ENCODE measurements around the gene PKP4. TPM values are rescaled to one million over a fixed set of nuclear protein-coding genes. Genes with fewer than 3 reads are reported as not detected.

Gene PKP4
- total and polyA plus RNA-seq, 2 donors (not counting 1 experiment from before 2014, with no cell fraction given): 2.0 to 13.3 TPM

DNA sequence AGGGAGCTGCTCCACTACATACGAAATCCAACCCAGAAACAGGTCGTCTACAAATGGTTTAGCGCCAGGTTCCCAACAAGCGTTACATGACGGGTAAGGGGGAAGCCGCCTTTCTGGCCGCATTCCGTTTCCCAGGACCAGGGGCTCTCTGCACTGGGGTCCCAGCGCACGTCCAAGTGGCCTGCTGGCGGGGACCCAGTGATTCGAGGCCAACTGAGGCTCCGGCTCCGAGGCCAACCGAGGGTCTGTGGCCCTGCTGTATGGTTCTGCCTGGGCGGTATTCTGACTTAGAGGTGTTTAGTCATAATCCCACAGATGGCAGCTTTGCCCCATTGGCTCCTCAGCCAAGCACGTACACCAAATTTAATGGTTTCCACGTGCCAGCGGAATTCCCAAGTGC lies 127.2 kb downstream of the PKP4 start:
- ATAC-seq (ENCODE audit: low read depth) (no peak), DNase-seq (no peak)
- intact Hi-C loops (cut with micrococcal nuclease): no loop called here
- POLR2A ChIA-PET: no interaction called here
- TF ChIP-seq EZH2 (IDR thresholded peaks at IDR 0.05; ENCODE audit: borderline replicate concordance, insufficient read depth, low read depth, low read length, poor library complexity, severe bottlenecking) (no peak), CTCF (IDR thresholded peaks at IDR 0.05) (no peak)
- H3K4me3 Mint-ChIP-seq: no peak overlapping the region
- no peak overlapping the region for H3K27ac Mint-ChIP-seq
- Histone ChIP-seq H3K27me3 (replicated peaks in 1 of 4; ENCODE audit: control extremely low read depth in 1 of 4, control insufficient read depth in 3 of 4, insufficient read depth in 4 of 4, low read length in 3 of 4) (no peaks in the 10 kb centered on the region), H3K4me1 (ENCODE audit: control insufficient read depth in 2 of 2, insufficient read depth in 2 of 2, low read length in 2 of 2) (no peaks in the 10 kb centered on the region), H3K4me2 (replicated peaks; ENCODE audit: low read depth, low read length, poor library complexity, severe bottlenecking) (no peak overlapping the region), H3K79me2 (ENCODE audit: control insufficient read depth, insufficient read depth, low read length) (no peaks in the 10 kb centered on the region), H3K27ac (ENCODE audit: low read length in 2 of 2) (no peak overlapping the region), H3K36me3 (replicated peaks in 1 of 2; ENCODE audit: control extremely low read depth in 1 of 2, control insufficient read depth in 1 of 2, extremely low read depth in 1 of 2, insufficient read depth in 2 of 2, low read length in 1 of 2) (no peaks in the 10 kb centered on the region), H4K20me1 (ENCODE audit: control insufficient read depth, insufficient read depth, low read length, poor library complexity, severe bottlenecking) (no peaks in the 10 kb centered on the region), H3K9me3 (ENCODE audit: control extremely low read depth in 1 of 3, control insufficient read depth in 2 of 3, insufficient read depth in 1 of 3, low read length in 2 of 3) (no peaks in the 10 kb centered on the region), H2AFZ (ENCODE audit: insufficient read depth, low read depth, low read length, poor library complexity, severe bottlenecking) (no peak overlapping the region), H3K4me3 (ENCODE audit: control extremely low read depth in 1 of 5, extremely low read depth in 1 of 5, insufficient read depth in 1 of 5, low read depth in 2 of 5, low read length in 4 of 5) (no peak overlapping the region), H3K9ac (ENCODE audit: low read length) (no peak overlapping the region)
- H3K9me3 Mint-ChIP-seq (ENCODE audit: insufficient read depth): no peaks in the 10 kb centered on the region
- 96% methylated on average over 19 of the region's 19 CpGs for WGBS (ENCODE audit: insufficient coverage)
- H3K27me3 Mint-ChIP-seq: no peaks in the 10 kb centered on the region
- CTCF ChIA-PET: no interaction called here
- H3K4me1 Mint-ChIP-seq: no peaks in the 10 kb centered on the region

DNA sequence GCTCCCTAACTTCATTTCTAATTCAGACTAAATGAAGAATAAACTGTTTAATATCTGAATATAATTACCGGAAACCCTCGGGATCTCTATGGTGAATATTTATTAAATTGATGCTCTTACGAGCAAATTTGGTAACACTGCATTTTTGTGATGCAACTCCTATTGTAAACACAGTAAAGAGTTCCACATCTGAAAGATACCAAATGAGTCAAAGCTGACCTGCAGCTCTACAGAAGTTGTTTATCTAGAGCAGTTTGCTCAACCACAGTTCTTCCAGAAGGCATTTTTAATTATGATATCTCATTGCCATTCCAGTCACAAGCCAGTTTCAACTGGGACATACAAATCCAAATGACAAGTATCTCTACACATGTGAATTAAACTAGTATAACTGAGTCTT lies 129.7 kb downstream of the PKP4 start:
- intact Hi-C loops (cut with micrococcal nuclease): no loop called here
- Mint-ChIP-seq H3K4me3 (no peak overlapping the region), H3K9me3 (ENCODE audit: insufficient read depth) (no peaks in the 10 kb centered on the region), H3K27me3 (no peaks in the 10 kb centered on the region), H3K4me1 (no peaks in the 10 kb centered on the region), H3K27ac (no peak overlapping the region)
- H2AFZ ChIP-seq (ENCODE audit: insufficient read depth, low read depth, low read length, poor library complexity, severe bottlenecking): no peak overlapping the region
- H3K79me2 ChIP-seq (ENCODE audit: control insufficient read depth, insufficient read depth, low read length): no peaks in the 10 kb centered on the region
- ChIA-PET CTCF (no interaction called here), POLR2A (no interaction called here)
- no peaks in the 10 kb centered on the region for H4K20me1 ChIP-seq (ENCODE audit: control insufficient read depth, insufficient read depth, low read length, poor library complexity, severe bottlenecking)
- no peaks in the 10 kb centered on the region for H3K9me3 ChIP-seq (ENCODE audit: control extremely low read depth in 1 of 3, control insufficient read depth in 2 of 3, insufficient read depth in 1 of 3, low read length in 2 of 3)
- no peaks in the 10 kb centered on the region for H3K4me1 ChIP-seq (ENCODE audit: control insufficient read depth in 2 of 2, insufficient read depth in 2 of 2, low read length in 2 of 2)
- ATAC-seq (ENCODE audit: low read depth): no peak
- H3K4me2 ChIP-seq (replicated peaks; ENCODE audit: low read depth, low read length, poor library complexity, severe bottlenecking): no peak overlapping the region
- no peaks in the 10 kb centered on the region for H3K27me3 ChIP-seq (replicated peaks in 1 of 4; ENCODE audit: control extremely low read depth in 1 of 4, control insufficient read depth in 3 of 4, insufficient read depth in 4 of 4, low read length in 3 of 4)
- TF ChIP-seq EZH2 (IDR thresholded peaks at IDR 0.05; ENCODE audit: borderline replicate concordance, insufficient read depth, low read depth, low read length, poor library complexity, severe bottlenecking) (no peak), CTCF (IDR thresholded peaks at IDR 0.05) (no peak)
- no CpG with 5 or more reads among the region's 3 CpGs for WGBS (ENCODE audit: insufficient coverage)
- no peak overlapping the region for H3K4me3 ChIP-seq (ENCODE audit: control extremely low read depth in 1 of 5, extremely low read depth in 1 of 5, insufficient read depth in 1 of 5, low read depth in 2 of 5, low read length in 4 of 5)
- no peak overlapping the region for H3K9ac ChIP-seq (ENCODE audit: low read length)
- H3K27ac ChIP-seq (ENCODE audit: low read length in 2 of 2): no peak overlapping the region
- no peaks in the 10 kb centered on the region for H3K36me3 ChIP-seq (replicated peaks in 1 of 2; ENCODE audit: control extremely low read depth in 1 of 2, control insufficient read depth in 1 of 2, extremely low read depth in 1 of 2, insufficient read depth in 2 of 2, low read length in 1 of 2)
- DNase-seq: no peak
